Upper lobe of right lung (tissue), 1 donor: ENCODE data around the gene GDF9. TPM values are rescaled to one million over a fixed set of nuclear protein-coding genes. Genes with fewer than 3 reads are reported as not detected.
A peak's percentile ranks its signal among the peaks of the same experiment; 100 is the strongest.

Experiments
- ATAC-seq: fragments of 200-7000 bp; cut with Tn5 transposase; one replicate; pipeline ENCODE4 v1.9.1; 2020; ENCODE audit warnings: mild to moderate bottlenecking, moderate library complexity
- DNase-seq: peaks from one replicate; pipeline ENCODE4 v3.0.0-alpha.2; 2020
- H3K27ac ChIP-seq: fragments of 200-600 bp; one replicate; pipeline ENCODE4 v1.8.0; 2022
- H3K27me3 ChIP-seq: fragments of 200-600 bp; one replicate; pipeline ENCODE4 v1.8.0; 2022; ENCODE audit warnings: mild to moderate bottlenecking
- H3K36me3 ChIP-seq: fragments of 200-600 bp; one replicate; pipeline ENCODE4 v1.8.0; 2022
- H3K4me1 ChIP-seq: fragments of 200-600 bp; one replicate; pipeline ENCODE4 v1.8.0; 2022
- H3K4me3 ChIP-seq: fragments of 200-600 bp; one replicate; pipeline ENCODE4 v1.8.0; 2022; ENCODE audit warnings: mild to moderate bottlenecking
- H3K9me3 ChIP-seq: fragments of 200-600 bp; one replicate; pipeline ENCODE4 v1.8.0; 2022
- CTCF ChIP-seq: fragments of 200-600 bp; IDR thresholded peaks from one replicate; pipeline ENCODE4 v1.8.0; 2022; ENCODE audit warnings: antibody characterized with exemption
- intact Hi-C: fragments of 100-400 bp; cut with DNase I; formaldehyde crosslinking; loops from one replicate; pipeline ENCODE4 v1.11.0; 2022
- long read RNA-seq: library from polyadenylated mRNA; unstranded; transcript quantifications from one replicate; pipeline ENCODE4 v2.0.0, GENCODE V29; 2021
- total RNA-seq: library from RNA; stranded (reverse); fragmentation: NEBNext Ultra II Directional; extraction: Animal tissue kit (Norgen Biotek cat#: 25700); gene quantifications from one replicate; pipeline ENCODE4 v1.2.1, GENCODE V29; 2021
- donor health status: DM: no; HTN: yes; CAD: no; lungs with severe emphysema.

Gene GDF9
- 0.46 TPM for total RNA-seq
- long read RNA-seq, partial matches to known transcripts: 0 of 1 reads
- long read RNA-seq, other reads (novel, unspliced or antisense): 1 of 1 reads

- peak; percentile 26 for TF ChIP-seq CTCF
- ATAC-seq (peak; percentile 99), DNase-seq (peak; percentile 97)
- intact Hi-C loops: no loop called here
- peak within 1 kb of the TSS; percentile 94 for H3K27ac ChIP-seq
- H3K27me3 ChIP-seq: no peaks in the 10 kb centered on the region
- no peaks in the 10 kb centered on the region for H3K9me3 ChIP-seq
- peaks cover 28% of the 10 kb centered on the region for H3K36me3 ChIP-seq
- peak within 1 kb of the TSS; percentile 95 for H3K4me3 ChIP-seq
- peaks cover 9% of the 10 kb centered on the region for H3K4me1 ChIP-seq
Observed at GRCh38 chr5:132866342-132867045, at the start of gene GDF9, which contains the start of gene UQCRQ. GDF9 (minus strand) TSS chr5:132866469; CDS start chr5:132864533, 1,936 bp downstream. UQCRQ (plus strand) TSS chr5:132866642; CDS start chr5:132866882, 240 bp downstream.

GRCh38 chr5:132915681-132916080 lies 49.4 kb upstream of the GDF9 start:
- H3K27me3 ChIP-seq: no peaks in the 10 kb centered on the region
- intact Hi-C loops: no loop called here
- DNase-seq (no peak), ATAC-seq (no peak)
- H3K9me3 ChIP-seq: no peaks in the 10 kb centered on the region
- H3K27ac ChIP-seq: no peak overlapping the region
- H3K4me1 ChIP-seq: no peaks in the 10 kb centered on the region
- peaks cover 60% of the 10 kb centered on the region for H3K36me3 ChIP-seq
- H3K4me3 ChIP-seq: no peak overlapping the region
- no peak for TF ChIP-seq CTCF

- Histone ChIP-seq H3K4me3 (no peak overlapping the region), H3K36me3 (peaks cover 30% of the 10 kb centered on the region), H3K27me3 (no peaks in the 10 kb centered on the region), H3K9me3 (no peaks in the 10 kb centered on the region), H3K27ac (no peak overlapping the region), H3K4me1 (no peaks in the 10 kb centered on the region)
- no peak for TF ChIP-seq CTCF
- DNase-seq (no peak), ATAC-seq (no peak)
- intact Hi-C loops: no loop called here
Observed at GRCh38 chr5:132909702-132910101, 43.4 kb upstream of the GDF9 start.

- Histone ChIP-seq H3K27ac (no peak overlapping the region), H3K9me3 (no peaks in the 10 kb centered on the region), H3K4me3 (no peak overlapping the region), H3K4me1 (no peaks in the 10 kb centered on the region), H3K36me3 (peaks cover 32% of the 10 kb centered on the region), H3K27me3 (no peaks in the 10 kb centered on the region)
- intact Hi-C loops: no loop called here
- no peak for ATAC-seq
- TF ChIP-seq CTCF: no peak
- no peak for DNase-seq
Observed at GRCh38 chr5:132907161-132907560, 40.9 kb upstream of the GDF9 start.

GRCh38 chr5:132905938-132906337 lies 39.7 kb upstream of the GDF9 start:
- no peak for DNase-seq
- H3K4me3 ChIP-seq: no peak overlapping the region
- H3K27ac ChIP-seq: no peak overlapping the region
- intact Hi-C loops: no loop called here
- no peaks in the 10 kb centered on the region for H3K27me3 ChIP-seq
- peak; percentile 81 for ATAC-seq
- H3K4me1 ChIP-seq: no peaks in the 10 kb centered on the region
- H3K9me3 ChIP-seq: no peaks in the 10 kb centered on the region
- TF ChIP-seq CTCF: peak; percentile 13
- H3K36me3 ChIP-seq: peaks cover 37% of the 10 kb centered on the region
